Measurements from ENCODE around the gene EPM2AIP1.

EPM2AIP1 gene

GRCh38 chr3:37032961-37033360 is 40.0 kb upstream of the EPM2AIP1 start:
- Histone ChIP-seq H3K9ac (ENCODE audit: low read depth, low read length, poor library complexity, severe bottlenecking) (no peak overlapping the region), H3K4me3 (ENCODE audit: low read length, poor library complexity, severe bottlenecking) (no peak overlapping the region), H3K9me2 (replicated peaks; ENCODE audit: low read depth, low read length) (no peaks in the 10 kb centered on the region), H3K4me1 (ENCODE audit: insufficient read depth, low read length, poor library complexity, severe bottlenecking) (no peaks in the 10 kb centered on the region), H3K36me3 (ENCODE audit: insufficient read depth, low read length) (peaks cover 92% of the 10 kb centered on the region), H3F3A (ENCODE audit: low read depth) (no peaks in the 10 kb centered on the region), H3K27me3 (ENCODE audit: insufficient read depth, low read length, poor library complexity, severe bottlenecking) (no peaks in the 10 kb centered on the region), H3K4me2 (ENCODE audit: low read depth, low read length, poor library complexity, severe bottlenecking) (no peak overlapping the region), H4K20me1 (ENCODE audit: insufficient read depth, low read length, poor library complexity, severe bottlenecking) (no peaks in the 10 kb centered on the region), H2AFZ (ENCODE audit: low read length) (no peak overlapping the region), H3K79me2 (ENCODE audit: insufficient read depth, low read length) (no peaks in the 10 kb centered on the region), H3K9me3 (ENCODE audit: insufficient read depth, low read depth, low read length) (peaks cover 16% of the 10 kb centered on the region; the same call in 1 of the 2 replicates)
- no peak for TF ChIP-seq EZH2phosphoT487 (IDR thresholded peaks at IDR 0.05; ENCODE audit: borderline replicate concordance)
- no peak for TF ChIP-seq CTCF (conservative IDR thresholded peaks at IDR 0.05; ENCODE audit: low read length)

GRCh38 chr3:37031096-37031682 is 38.3 kb upstream of the EPM2AIP1 start:
- Histone ChIP-seq H3K36me3 (ENCODE audit: insufficient read depth, low read length) (peaks cover 90% of the 10 kb centered on the region), H4K20me1 (ENCODE audit: insufficient read depth, low read length, poor library complexity, severe bottlenecking) (no peaks in the 10 kb centered on the region), H2AFZ (ENCODE audit: low read length) (no peak overlapping the region), H3K79me2 (ENCODE audit: insufficient read depth, low read length) (no peaks in the 10 kb centered on the region), H3K27me3 (ENCODE audit: insufficient read depth, low read length, poor library complexity, severe bottlenecking) (no peaks in the 10 kb centered on the region), H3K9ac (ENCODE audit: low read depth, low read length, poor library complexity, severe bottlenecking) (no peak overlapping the region), H3K9me2 (replicated peaks; ENCODE audit: low read depth, low read length) (no peaks in the 10 kb centered on the region), H3K4me3 (ENCODE audit: low read length, poor library complexity, severe bottlenecking) (no peak overlapping the region), H3K4me1 (ENCODE audit: insufficient read depth, low read length, poor library complexity, severe bottlenecking) (no peaks in the 10 kb centered on the region), H3F3A (ENCODE audit: low read depth) (no peaks in the 10 kb centered on the region), H3K4me2 (ENCODE audit: low read depth, low read length, poor library complexity, severe bottlenecking) (no peak overlapping the region), H3K9me3 (ENCODE audit: insufficient read depth, low read depth, low read length) (peaks cover 16% of the 10 kb centered on the region; the same call in 1 of the 2 replicates)
- no peak for TF ChIP-seq EZH2phosphoT487 (IDR thresholded peaks at IDR 0.05; ENCODE audit: borderline replicate concordance)
- no peak for TF ChIP-seq CTCF (conservative IDR thresholded peaks at IDR 0.05; ENCODE audit: low read length)

GRCh38 chr3:37030588-37030987 is 37.7 kb upstream of the EPM2AIP1 start:
- Histone ChIP-seq H3K4me1 (ENCODE audit: insufficient read depth, low read length, poor library complexity, severe bottlenecking) (no peaks in the 10 kb centered on the region), H3K9me2 (replicated peaks; ENCODE audit: low read depth, low read length) (no peaks in the 10 kb centered on the region), H3F3A (ENCODE audit: low read depth) (no peaks in the 10 kb centered on the region), H2AFZ (ENCODE audit: low read length) (no peak overlapping the region), H3K9me3 (ENCODE audit: insufficient read depth, low read depth, low read length) (peaks cover 10% of the 10 kb centered on the region; the same call in 1 of the 2 replicates), H3K36me3 (ENCODE audit: insufficient read depth, low read length) (peaks cover 90% of the 10 kb centered on the region), H3K4me3 (ENCODE audit: low read length, poor library complexity, severe bottlenecking) (no peak overlapping the region), H3K4me2 (ENCODE audit: low read depth, low read length, poor library complexity, severe bottlenecking) (no peak overlapping the region), H4K20me1 (ENCODE audit: insufficient read depth, low read length, poor library complexity, severe bottlenecking) (no peaks in the 10 kb centered on the region), H3K9ac (ENCODE audit: low read depth, low read length, poor library complexity, severe bottlenecking) (no peak overlapping the region), H3K27me3 (ENCODE audit: insufficient read depth, low read length, poor library complexity, severe bottlenecking) (no peaks in the 10 kb centered on the region), H3K79me2 (ENCODE audit: insufficient read depth, low read length) (no peaks in the 10 kb centered on the region)
- no peak for TF ChIP-seq EZH2phosphoT487 (IDR thresholded peaks at IDR 0.05; ENCODE audit: borderline replicate concordance)
- TF ChIP-seq CTCF (conservative IDR thresholded peaks at IDR 0.05; ENCODE audit: low read length) = no peak
